Measurements from ENCODE around the gene C20orf173.

DNA sequence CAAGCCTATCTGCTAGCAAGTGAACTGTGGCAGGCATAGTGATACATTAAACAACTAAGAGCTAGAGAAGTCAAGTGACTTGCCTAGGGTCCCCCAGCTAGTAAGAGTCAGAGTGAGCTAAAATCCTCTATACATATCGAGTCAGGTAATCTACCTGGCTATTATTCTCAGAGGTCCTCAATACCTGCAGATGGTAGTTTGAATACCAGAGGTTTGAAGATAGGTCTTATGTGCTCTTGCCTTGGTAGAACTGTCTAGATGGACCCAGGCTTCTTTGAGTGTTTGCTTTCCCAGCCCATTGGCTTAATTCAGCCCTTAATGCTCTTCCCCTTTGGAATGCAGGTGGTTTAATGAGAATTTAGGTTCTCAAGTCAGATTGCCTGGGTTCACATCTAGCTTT lies 13.5 kb upstream of the C20orf173 start:
- TF ChIP-seq, protein P1, sequence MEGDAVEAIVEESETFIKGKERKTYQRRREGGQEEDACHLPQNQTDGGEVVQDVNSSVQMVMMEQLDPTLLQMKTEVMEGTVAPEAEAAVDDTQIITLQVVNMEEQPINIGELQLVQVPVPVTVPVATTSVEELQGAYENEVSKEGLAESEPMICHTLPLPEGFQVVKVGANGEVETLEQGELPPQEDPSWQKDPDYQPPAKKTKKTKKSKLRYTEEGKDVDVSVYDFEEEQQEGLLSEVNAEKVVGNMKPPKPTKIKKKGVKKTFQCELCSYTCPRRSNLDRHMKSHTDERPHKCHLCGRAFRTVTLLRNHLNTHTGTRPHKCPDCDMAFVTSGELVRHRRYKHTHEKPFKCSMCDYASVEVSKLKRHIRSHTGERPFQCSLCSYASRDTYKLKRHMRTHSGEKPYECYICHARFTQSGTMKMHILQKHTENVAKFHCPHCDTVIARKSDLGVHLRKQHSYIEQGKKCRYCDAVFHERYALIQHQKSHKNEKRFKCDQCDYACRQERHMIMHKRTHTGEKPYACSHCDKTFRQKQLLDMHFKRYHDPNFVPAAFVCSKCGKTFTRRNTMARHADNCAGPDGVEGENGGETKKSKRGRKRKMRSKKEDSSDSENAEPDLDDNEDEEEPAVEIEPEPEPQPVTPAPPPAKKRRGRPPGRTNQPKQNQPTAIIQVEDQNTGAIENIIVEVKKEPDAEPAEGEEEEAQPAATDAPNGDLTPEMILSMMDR (IDR thresholded peaks at IDR 0.05 in 2 of 3, conservative IDR thresholded peaks at IDR 0.05 in 1 of 3; ENCODE audit: borderline replicate concordance in 1 of 3, insufficient read depth in 1 of 3, low read depth in 2 of 3, low read length in 2 of 3) = no peak
- TF ChIP-seq POLR2AphosphoS5 (IDR thresholded peaks at IDR 0.05; ENCODE audit: low read depth, low read length) (no peak), EZH2 (IDR thresholded peaks at IDR 0.05) (no peak), ZNF274 (IDR thresholded peaks at IDR 0.05; ENCODE audit: low read depth, low read length) (no peak), POLR2A (IDR thresholded peaks at IDR 0.05; ENCODE audit: borderline replicate concordance, extremely low read depth, insufficient read depth, insufficient read length) (no peak)
- TF ChIP-seq, protein P2, sequence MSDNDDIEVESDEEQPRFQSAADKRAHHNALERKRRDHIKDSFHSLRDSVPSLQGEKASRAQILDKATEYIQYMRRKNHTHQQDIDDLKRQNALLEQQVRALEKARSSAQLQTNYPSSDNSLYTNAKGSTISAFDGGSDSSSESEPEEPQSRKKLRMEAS (IDR thresholded peaks at IDR 0.05) = no peak
- TF ChIP-seq, protein P3, sequence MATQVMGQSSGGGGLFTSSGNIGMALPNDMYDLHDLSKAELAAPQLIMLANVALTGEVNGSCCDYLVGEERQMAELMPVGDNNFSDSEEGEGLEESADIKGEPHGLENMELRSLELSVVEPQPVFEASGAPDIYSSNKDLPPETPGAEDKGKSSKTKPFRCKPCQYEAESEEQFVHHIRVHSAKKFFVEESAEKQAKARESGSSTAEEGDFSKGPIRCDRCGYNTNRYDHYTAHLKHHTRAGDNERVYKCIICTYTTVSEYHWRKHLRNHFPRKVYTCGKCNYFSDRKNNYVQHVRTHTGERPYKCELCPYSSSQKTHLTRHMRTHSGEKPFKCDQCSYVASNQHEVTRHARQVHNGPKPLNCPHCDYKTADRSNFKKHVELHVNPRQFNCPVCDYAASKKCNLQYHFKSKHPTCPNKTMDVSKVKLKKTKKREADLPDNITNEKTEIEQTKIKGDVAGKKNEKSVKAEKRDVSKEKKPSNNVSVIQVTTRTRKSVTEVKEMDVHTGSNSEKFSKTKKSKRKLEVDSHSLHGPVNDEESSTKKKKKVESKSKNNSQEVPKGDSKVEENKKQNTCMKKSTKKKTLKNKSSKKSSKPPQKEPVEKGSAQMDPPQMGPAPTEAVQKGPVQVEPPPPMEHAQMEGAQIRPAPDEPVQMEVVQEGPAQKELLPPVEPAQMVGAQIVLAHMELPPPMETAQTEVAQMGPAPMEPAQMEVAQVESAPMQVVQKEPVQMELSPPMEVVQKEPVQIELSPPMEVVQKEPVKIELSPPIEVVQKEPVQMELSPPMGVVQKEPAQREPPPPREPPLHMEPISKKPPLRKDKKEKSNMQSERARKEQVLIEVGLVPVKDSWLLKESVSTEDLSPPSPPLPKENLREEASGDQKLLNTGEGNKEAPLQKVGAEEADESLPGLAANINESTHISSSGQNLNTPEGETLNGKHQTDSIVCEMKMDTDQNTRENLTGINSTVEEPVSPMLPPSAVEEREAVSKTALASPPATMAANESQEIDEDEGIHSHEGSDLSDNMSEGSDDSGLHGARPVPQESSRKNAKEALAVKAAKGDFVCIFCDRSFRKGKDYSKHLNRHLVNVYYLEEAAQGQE (IDR thresholded peaks at IDR 0.05; ENCODE audit: low read depth) = no peak

Measured in HCT116 (cell line).